GM20431 (cell line): ENCODE results near the gene NAXD.

ENCODE experiments used
- in situ Hi-C: fragments of 300-500 bp; cut with MseI, MboI; formaldehyde crosslinking; loops from one replicate; pipeline ENCODE4 v1.15.0; 2020; ENCODE audit warnings: low sequenced_read_pairs; ENCODE audit not compliant: unreplicated experiment

Gene NAXD

DNA sequence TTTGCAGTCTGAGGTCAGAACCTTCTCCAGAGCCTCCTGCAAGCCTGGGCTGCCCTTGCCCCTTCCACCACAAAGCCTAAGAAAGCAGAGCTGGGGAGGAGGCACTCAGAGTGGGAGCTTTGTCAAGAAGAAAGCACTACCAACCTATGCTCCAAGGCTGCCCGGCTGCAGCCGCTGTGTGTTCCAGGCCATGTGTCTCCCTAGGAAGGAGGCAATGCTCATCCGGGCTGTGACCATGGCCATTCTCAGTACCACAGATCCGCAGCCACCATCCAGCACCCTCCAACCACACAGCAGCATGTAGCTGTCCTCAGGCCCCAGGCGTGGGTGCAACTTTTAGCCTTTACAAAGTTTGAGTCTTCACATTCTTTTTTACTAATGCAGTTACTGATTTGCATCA lies 68.6 kb downstream of the NAXD start:
- in situ Hi-C loops: no loop called here

DNA sequence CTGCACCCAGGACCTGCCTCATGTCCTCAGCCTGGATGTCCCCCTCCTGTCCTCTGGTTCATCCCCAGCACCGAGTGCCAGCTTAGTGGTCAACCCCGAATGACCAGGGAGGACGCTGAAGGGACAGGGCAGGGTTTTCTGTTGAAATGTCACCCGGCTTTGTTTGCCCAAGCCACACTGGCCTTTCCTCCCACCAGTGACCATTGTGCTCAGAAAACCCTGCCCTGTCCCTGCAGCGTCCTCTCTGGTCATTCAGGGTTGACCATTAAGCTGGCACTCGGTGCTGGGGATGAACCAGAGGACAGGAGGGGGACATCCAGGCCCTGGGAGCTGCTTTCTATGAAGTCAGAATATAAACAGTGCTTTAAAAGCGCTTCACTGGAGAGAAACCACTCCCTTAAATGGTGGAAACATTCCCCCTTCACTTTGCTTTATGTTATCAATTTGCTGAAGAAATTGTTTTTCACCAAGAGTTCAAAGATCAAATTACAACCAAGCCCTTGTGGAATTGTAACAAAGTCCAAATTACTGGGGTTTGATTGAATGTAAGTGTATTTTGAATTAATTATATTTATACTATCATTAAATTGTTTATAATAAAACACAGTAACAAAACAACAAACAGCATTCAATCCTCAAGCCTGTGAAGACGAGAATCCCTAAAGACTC lies 69.2 kb downstream of the NAXD start:
- in situ Hi-C loops: no loop called here

DNA sequence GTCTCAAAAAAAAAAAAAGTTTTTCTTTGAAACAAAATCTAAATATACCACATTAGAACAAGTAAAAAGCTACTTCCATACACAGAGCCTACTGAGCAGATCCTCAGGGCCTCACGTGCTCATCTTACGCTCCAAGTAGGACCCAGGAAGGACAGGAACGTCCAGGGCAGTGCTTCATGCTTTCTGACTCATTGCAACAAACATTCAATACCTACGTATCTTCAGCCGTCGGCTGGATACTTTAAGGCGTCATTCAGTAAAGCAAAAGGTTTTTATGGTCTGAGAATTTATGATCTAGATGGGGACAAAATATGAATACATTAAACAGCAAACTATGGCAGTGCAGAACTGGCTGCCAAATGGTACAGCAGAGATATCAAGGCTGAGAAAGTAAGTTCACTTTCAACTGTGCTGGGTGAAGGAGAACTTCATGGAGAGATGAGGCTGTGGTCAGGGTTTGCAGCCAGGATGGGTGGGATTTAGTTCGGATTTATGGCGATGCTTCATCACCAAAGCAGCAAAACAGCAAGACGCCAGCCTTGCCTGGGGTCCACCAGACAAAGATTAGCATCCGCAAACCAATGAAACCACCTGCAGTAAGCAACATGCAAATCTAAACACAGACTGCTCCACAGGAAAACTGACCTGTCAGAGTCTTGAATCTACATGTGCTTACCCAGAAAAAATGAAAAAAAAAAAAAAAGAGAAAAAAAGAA lies 70.1 kb downstream of the NAXD start:
- in situ Hi-C loops: no loop called here

DNA sequence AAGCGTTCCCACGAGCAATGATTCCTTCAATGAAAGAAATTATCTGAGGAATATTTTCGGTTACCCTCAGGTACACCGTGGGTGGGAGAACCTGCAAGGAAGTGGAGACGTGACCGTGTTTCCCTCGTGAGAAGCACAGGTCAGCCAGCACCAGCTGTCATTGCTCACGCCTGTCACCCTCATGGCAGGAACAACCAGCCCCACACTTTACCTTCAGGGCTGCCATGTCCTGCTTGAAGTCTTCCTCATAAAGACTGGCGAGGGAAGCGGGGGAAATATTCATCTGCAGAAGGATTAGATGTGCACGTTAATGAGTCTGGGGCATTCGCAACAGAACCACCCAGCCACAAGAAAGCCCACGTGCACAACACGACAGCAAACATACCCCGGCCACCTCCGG lies 72.4 kb downstream of the NAXD start:
- in situ Hi-C loops: no loop called here

DNA sequence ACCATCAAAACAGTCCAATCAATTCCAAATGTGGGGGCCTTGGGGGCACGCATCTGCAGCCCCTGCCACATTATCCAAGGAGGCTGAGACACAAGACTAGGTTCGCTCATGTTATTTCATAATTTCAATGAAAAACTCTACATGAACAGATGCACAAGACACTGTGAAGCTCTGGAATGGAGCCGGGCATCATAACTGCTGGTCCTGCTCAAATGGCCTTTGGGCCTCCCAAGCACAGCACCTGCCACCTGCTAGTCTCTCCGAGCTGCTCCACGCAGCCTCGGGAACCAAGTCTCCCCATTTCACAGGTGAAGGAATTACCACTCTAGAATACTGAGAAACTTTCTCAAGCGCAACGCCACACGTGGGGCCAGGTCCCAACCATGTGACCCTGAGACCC lies 73.7 kb downstream of the NAXD start:
- in situ Hi-C loops: no loop called here
